H1 (cell line): Measurements from ENCODE around the gene KNDC1. TPM values are rescaled to one million over a fixed set of nuclear protein-coding genes. Genes with fewer than 3 reads are reported as not detected.

ENCODE experiments used
- BACH1 ChIP-seq: IDR thresholded peaks from 2 replicates; pipeline ENCODE4 v1.6.1; 2012; ENCODE audit warnings: low read length, improper control_type of control experiment
- BCL11A ChIP-seq, 2 experiments: IDR thresholded peaks; one replicate each; pipeline ENCODE4 v1.6.1; 2011; ENCODE audit warnings: low read depth in 2 of 2, low read length in 2 of 2, mild to moderate bottlenecking in 2 of 2
- EZH2 ChIP-seq: fragments of 200-600 bp; sonication (generic); IDR thresholded peaks from 2 replicates; pipeline ENCODE4 v1.7.1; 2012; ENCODE audit warnings: low read depth, mild to moderate bottlenecking, moderate library complexity, low read length, inconsistent platforms; ENCODE audit not compliant: severe bottlenecking
- GABPA ChIP-seq: IDR thresholded peaks from 2 replicates; pipeline ENCODE4 v1.6.1; 2011; ENCODE audit warnings: mild to moderate bottlenecking, low read length, moderate library complexity, borderline replicate concordance; ENCODE audit not compliant: insufficient read depth
- KDM4A ChIP-seq: IDR thresholded peaks from one replicate; pipeline ENCODE4 v1.7.1; 2012; ENCODE audit warnings: low read depth, mild to moderate bottlenecking, moderate library complexity, low read length, inconsistent platforms; ENCODE audit not compliant: severe bottlenecking
- RXRA ChIP-seq: IDR thresholded peaks from 2 replicates; pipeline ENCODE4 v1.6.1; 2011; ENCODE audit warnings: low read depth, mild to moderate bottlenecking, low read length, moderate library complexity; ENCODE audit not compliant: insufficient read depth
- TAF1 ChIP-seq: IDR thresholded peaks from 2 replicates; pipeline ENCODE4 v1.6.1; 2011; ENCODE audit warnings: mild to moderate bottlenecking, low read depth, low read length
- ZNF274 ChIP-seq: IDR thresholded peaks from 2 replicates; pipeline ENCODE4 v1.7.0; 2012; ENCODE audit warnings: low read length, borderline replicate concordance; ENCODE audit errors: extremely low read depth
- polyA plus RNA-seq, 7 experiments: library from polyadenylated mRNA; depleted of rRNA in 3 of 7; stranded (reverse) in 5 of 7; unstranded in 2 of 7; fragments of >200 nt in 5 of 7; fragments of 200-250 nt in 2 of 7; gene quantifications; 1 replicate in 5 of 7; 2 replicates in 1 of 7; 4 replicates in 1 of 7; pipeline versions ENCODE4 v1.2.1 to v1.2.3, GENCODE V29; 2011 to 2013; ENCODE audit warnings: missing spikeins in 2 of 7, mixed read lengths in 2 of 7
- total RNA-seq: library from RNA; stranded (reverse); fragmentation: NEBNext Ultra II Directional; extraction: Animal tissue kit (Norgen Biotek cat#: 25700); gene quantifications from 2 replicates; pipeline ENCODE4 v1.2.1, GENCODE V29; 2021

The KNDC1 gene
- total and polyA plus RNA-seq, 2 of the 8 experiments (the other 6 are each of a cell fraction or from before 2014, with no cell fraction given), result 7.5 to 16.7 TPM

DNA sequence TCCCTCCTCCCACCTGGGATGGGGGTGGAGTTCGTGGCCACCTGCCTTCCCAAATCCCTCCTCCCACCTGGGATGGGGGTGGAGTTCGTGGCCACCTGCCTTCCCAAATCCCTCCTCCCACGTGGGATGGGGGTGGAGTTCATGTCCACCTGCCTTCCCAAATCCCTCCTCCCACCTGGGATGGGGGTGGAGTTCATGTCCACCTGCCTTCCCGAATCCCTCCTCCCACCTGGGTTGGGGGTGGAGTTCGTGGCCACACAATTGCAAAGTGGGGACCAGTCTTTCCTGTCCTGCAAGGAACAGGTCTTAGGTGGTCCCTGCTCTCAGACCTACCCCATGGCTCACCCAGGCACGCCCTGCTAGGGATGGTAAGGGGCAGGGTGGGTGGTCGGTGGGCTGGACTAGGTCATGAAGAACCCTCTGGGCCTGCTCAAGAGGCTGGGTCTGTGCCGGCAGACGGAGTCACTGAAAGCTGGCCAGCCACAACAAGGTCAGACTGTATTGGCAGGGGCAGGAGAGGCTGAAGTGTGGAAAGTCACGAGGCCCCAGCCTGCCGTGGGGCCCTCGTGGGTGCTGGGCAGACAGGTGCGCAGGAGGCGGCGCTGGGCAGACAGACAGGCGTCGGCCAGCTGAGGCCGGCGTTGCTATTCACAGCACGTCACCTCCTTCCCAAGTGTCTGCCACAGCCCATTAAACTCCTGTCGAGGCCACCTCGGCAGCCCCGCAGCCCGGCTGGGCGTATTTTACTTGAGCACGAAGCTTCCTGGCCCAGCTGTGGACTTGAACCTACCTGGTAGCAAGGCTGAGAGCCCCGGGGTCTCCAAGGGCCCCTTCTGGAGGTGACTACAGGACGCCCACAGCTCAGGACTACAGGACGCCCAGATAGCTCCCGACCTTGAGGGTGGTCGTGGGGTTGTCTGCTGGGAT, 4.1 kb downstream of the KNDC1 start (continued):
- TF ChIP-seq GABPA (no peak), KDM4A (no peak), ZNF274 (no peak), TAF1 (no peak), BCL11A (IDR thresholded peaks at IDR 0.05; ENCODE audit: low read depth in 2 of 2, low read length in 2 of 2) (no peak), BACH1 (no peak), RXRA (no peak), EZH2 (no peak)
